HL-60 (cell line): ENCODE results near the gene DTNBP1.

Experiments used
- DNase-seq, 2 experiments: peaks; one replicate each; pipeline ENCODE4 v3.0.0-alpha.2; 2010 to 2020; ENCODE audit warnings: low read depth in 1 of 2, low spot score in 1 of 2
- H3K27ac ChIP-seq: fragments of 250-450 bp; sonication (Bioruptor Pico); replicated peaks from 2 replicates; pipeline ENCODE4 v1.5.1; 2020; ENCODE audit warnings: mild to moderate bottlenecking, moderate library complexity
- H3K27me3 ChIP-seq: fragments of 250-450 bp; sonication (Bioruptor Pico); 2 replicates; pipeline ENCODE4 v1.5.1; 2021; ENCODE audit warnings: mild to moderate bottlenecking, moderate library complexity; ENCODE audit not compliant: insufficient read depth, poor library complexity, severe bottlenecking
- H3K4me3 ChIP-seq: replicated peaks from 2 replicates; pipeline ENCODE4 v1.5.1; 2011; ENCODE audit warnings: mild to moderate bottlenecking, control low read depth, low read length; ENCODE audit not compliant: insufficient read depth
- CTCF ChIP-seq: IDR thresholded peaks from one replicate; pipeline ENCODE4 v1.5.1; 2011; ENCODE audit warnings: low read length, control low read depth, inconsistent platforms; ENCODE audit not compliant: insufficient read depth
- GABPA ChIP-seq: IDR thresholded peaks from 2 replicates; pipeline ENCODE4 v1.6.1; 2012; ENCODE audit warnings: low read depth
- POLR2AphosphoS5 ChIP-seq: IDR thresholded peaks from 2 replicates; pipeline ENCODE4 v1.6.1; 2012; ENCODE audit warnings: low read depth
- REST ChIP-seq: IDR thresholded peaks from 2 replicates; pipeline ENCODE4 v1.6.1; 2012; ENCODE audit warnings: low read depth; ENCODE audit not compliant: insufficient replicate concordance
- SPI1 ChIP-seq: IDR thresholded peaks from 2 replicates; pipeline ENCODE4 v1.6.1; 2012; ENCODE audit warnings: low read depth, mild to moderate bottlenecking, borderline replicate concordance

The DTNBP1 gene

GRCh38 chr6:15483060-15483459 lies 179.8 kb downstream of the DTNBP1 start:
- H3K27me3 ChIP-seq, result no peaks in the 10 kb centered on the region
- H3K4me3 ChIP-seq, result no peak overlapping the region
- H3K27ac ChIP-seq, result no peak overlapping the region
- no peak for TF ChIP-seq SPI1
- no peak for TF ChIP-seq REST
- TF ChIP-seq GABPA, result no peak
- no peak for TF ChIP-seq POLR2AphosphoS5
- TF ChIP-seq CTCF, result no peak
- no peak for DNase-seq

GRCh38 chr6:15481390-15482291 lies 181.2 kb downstream of the DTNBP1 start:
- no peaks in the 10 kb centered on the region for H3K27me3 ChIP-seq
- TF ChIP-seq POLR2AphosphoS5 (no peak), SPI1 (no peak), CTCF (no peak), REST (no peak), GABPA (no peak)
- no peak overlapping the region for H3K4me3 ChIP-seq
- no peak for DNase-seq
- no peak overlapping the region for H3K27ac ChIP-seq

GRCh38 chr6:15480525-15480924 lies 182.3 kb downstream of the DTNBP1 start:
- no peak overlapping the region for H3K27ac ChIP-seq
- no peaks in the 10 kb centered on the region for H3K27me3 ChIP-seq
- peak in 1 of 2 experiments; percentile 20 for DNase-seq
- H3K4me3 ChIP-seq, result no peak overlapping the region
- TF ChIP-seq REST, result no peak
- TF ChIP-seq SPI1, result no peak
- TF ChIP-seq CTCF, result no peak
- TF ChIP-seq POLR2AphosphoS5, result no peak
- no peak for TF ChIP-seq GABPA
